Measurements from ENCODE around the gene CALCB. TPM values are rescaled to one million over a fixed set of nuclear protein-coding genes. Genes with fewer than 3 reads are reported as not detected.

CALCB gene
- total and polyA plus RNA-seq, 7 donors = 0.28 to 6.1 (median 0.95) TPM; not detected in 2

- DNase-seq = no peak
- no peak for TF ChIP-seq POLR2AphosphoS5 (IDR thresholded peaks at IDR 0.05)
- TF ChIP-seq EP300 (IDR thresholded peaks at IDR 0.05) = no peak
- TF ChIP-seq POLR2A (IDR thresholded peaks at IDR 0.05) = no peak
- TF ChIP-seq CTCF (IDR thresholded peaks at IDR 0.05) = no peak
- H3K4me3 ChIP-seq = no peak overlapping the region
- H3K27me3 ChIP-seq = no peaks in the 10 kb centered on the region
- no peaks in the 10 kb centered on the region for H3K36me3 ChIP-seq
- 69 to 77% methylated on average over 1 of the region's 1 CpG for WGBS, 2 donors
- H3K9me3 ChIP-seq = no peaks in the 10 kb centered on the region
- no peaks in the 10 kb centered on the region for H3K4me1 ChIP-seq
- no peak overlapping the region for H3K27ac ChIP-seq
- intact Hi-C loops (cut with DNase I) = no loop called here
These were observed 50.5 kb downstream of the CALCB start for GRCh38 chr11:15123849-15124248.

- no peak for DNase-seq
- intact Hi-C loops (cut with DNase I) = no loop called here
- H3K4me1 ChIP-seq = no peaks in the 10 kb centered on the region
- H3K27ac ChIP-seq = no peak overlapping the region
- TF ChIP-seq POLR2A (IDR thresholded peaks at IDR 0.05) (no peak), CTCF (IDR thresholded peaks at IDR 0.05) (no peak), EP300 (IDR thresholded peaks at IDR 0.05) (no peak), POLR2AphosphoS5 (IDR thresholded peaks at IDR 0.05) (no peak)
- no peaks in the 10 kb centered on the region for H3K9me3 ChIP-seq
- no peak overlapping the region for H3K4me3 ChIP-seq
- no peaks in the 10 kb centered on the region for H3K27me3 ChIP-seq
- no peaks in the 10 kb centered on the region for H3K36me3 ChIP-seq
- WGBS, 2 donors = 66 to 80% methylated on average over 2 of the region's 2 CpGs
These were observed 51.1 kb downstream of the CALCB start for GRCh38 chr11:15124528-15124927.

- no peak for TF ChIP-seq POLR2AphosphoS5 (IDR thresholded peaks at IDR 0.05)
- TF ChIP-seq CTCF (IDR thresholded peaks at IDR 0.05) = no peak
- TF ChIP-seq POLR2A (IDR thresholded peaks at IDR 0.05) = no peak
- no peak for TF ChIP-seq EP300 (IDR thresholded peaks at IDR 0.05)
- no peaks in the 10 kb centered on the region for H3K9me3 ChIP-seq
- intact Hi-C loops (cut with DNase I) = no loop called here
- no peak for DNase-seq
- H3K4me3 ChIP-seq = no peak overlapping the region
- WGBS, 2 donors = 83 to 87% methylated on average over 6 of the region's 6 CpGs
- no peak overlapping the region for H3K27ac ChIP-seq
- H3K36me3 ChIP-seq = no peaks in the 10 kb centered on the region
- no peaks in the 10 kb centered on the region for H3K27me3 ChIP-seq
- no peaks in the 10 kb centered on the region for H3K4me1 ChIP-seq
These were observed 53.9 kb downstream of the CALCB start for GRCh38 chr11:15127341-15127740.

Other genes with a start within 250 kb of the CALCB start
- 10 to 100 TPM in 3 of 4 donors, 1 to 10 TPM in 1; 6.1 to 17.5 (median 13.8) TPM for gene CYP2R1, start 181.4 kb upstream of the CALCB start, total RNA-seq
- gene CYP2R1, start 181.4 kb upstream of the CALCB start, polyA plus RNA-seq = 10 to 100 TPM; 10.4 to 15.3 (median 11.4) TPM
- under 1 TPM in 2 of 4 donors, not detected in 2; 0.36 to 0.66 TPM for gene CALCA, start 101.2 kb upstream of the CALCB start, total RNA-seq
- 1 to 10 TPM in 1 of 3 donors, not detected in 2; 1.2 TPM for gene CALCA, start 101.2 kb upstream of the CALCB start, polyA plus RNA-seq
- gene INSC, start 41.3 kb downstream of the CALCB start, total RNA-seq = 1 to 10 TPM; 2.9 to 5.4 (median 3.5) TPM
- gene INSC, start 41.3 kb downstream of the CALCB start, polyA plus RNA-seq = 1 to 10 TPM; 1.4 to 2.7 (median 1.8) TPM